ENCODE measurements around the gene STRN3.
"Not testable (repeated sequence)": the region's sequence is repeated elsewhere in the genome, so short reads cannot be mapped to it uniquely, and the experiment has no call there.

The STRN3 gene

GRCh38 chr14:30921305-30921704 lies 104.9 kb downstream of the STRN3 start:
- Histone ChIP-seq H3K9me3 (ENCODE audit: low read length) (no peaks in the 10 kb centered on the region), H3K36me3 (ENCODE audit: insufficient read depth, low read length) (peaks cover 6% of the 10 kb centered on the region), H3K9ac (ENCODE audit: low read length) (no peak overlapping the region), H3K27me3 (ENCODE audit: control insufficient read depth in 1 of 2, insufficient read depth in 2 of 2, low read length in 2 of 2) (no peaks in the 10 kb centered on the region), H3K4me1 (ENCODE audit: insufficient read depth, low read length) (no peaks in the 10 kb centered on the region), H3K27ac (ENCODE audit: low read depth, low read length) (no peak overlapping the region), H3K4me3 (ENCODE audit: low read depth in 1 of 2, low read length in 2 of 2) (no peak overlapping the region)

- H3K27me3 ChIP-seq (ENCODE audit: control insufficient read depth in 1 of 2, insufficient read depth in 2 of 2, low read length in 2 of 2) = no peaks in the 10 kb centered on the region
- no peaks in the 10 kb centered on the region for H3K9me3 ChIP-seq (ENCODE audit: low read length)
- no peaks in the 10 kb centered on the region for H3K4me1 ChIP-seq (ENCODE audit: insufficient read depth, low read length)
- H3K27ac ChIP-seq (ENCODE audit: low read depth, low read length) = no peak overlapping the region
- H3K9ac ChIP-seq (ENCODE audit: low read length) = no peak overlapping the region
- H3K36me3 ChIP-seq (ENCODE audit: insufficient read depth, low read length) = peaks cover 11% of the 10 kb centered on the region
- H3K4me3 ChIP-seq (ENCODE audit: low read depth in 1 of 2, low read length in 2 of 2) = no peak overlapping the region
Measured at GRCh38 chr14:30915596-30915995, 110.6 kb downstream of the STRN3 start.

GRCh38 chr14:30914812-30915211 lies 111.4 kb downstream of the STRN3 start:
- Histone ChIP-seq H3K9ac (ENCODE audit: low read length) (no peak overlapping the region), H3K36me3 (ENCODE audit: insufficient read depth, low read length) (peaks cover 16% of the 10 kb centered on the region), H3K9me3 (ENCODE audit: low read length) (no peaks in the 10 kb centered on the region), H3K27ac (ENCODE audit: low read depth, low read length) (no peak overlapping the region), H3K4me1 (ENCODE audit: insufficient read depth, low read length) (no peaks in the 10 kb centered on the region), H3K4me3 (ENCODE audit: low read depth in 1 of 2, low read length in 2 of 2) (no peak overlapping the region), H3K27me3 (ENCODE audit: control insufficient read depth in 1 of 2, insufficient read depth in 2 of 2, low read length in 2 of 2) (no peaks in the 10 kb centered on the region)

- no peaks in the 10 kb centered on the region for H3K4me1 ChIP-seq (ENCODE audit: insufficient read depth, low read length)
- H3K27ac ChIP-seq (ENCODE audit: low read depth, low read length) = no peak overlapping the region
- H3K36me3 ChIP-seq (ENCODE audit: insufficient read depth, low read length) = peaks cover 33% of the 10 kb centered on the region
- H3K27me3 ChIP-seq (ENCODE audit: control insufficient read depth in 1 of 2, insufficient read depth in 2 of 2, low read length in 2 of 2) = no peaks in the 10 kb centered on the region
- no peak overlapping the region for H3K9ac ChIP-seq (ENCODE audit: low read length)
- H3K4me3 ChIP-seq (ENCODE audit: low read depth in 1 of 2, low read length in 2 of 2) = no peak overlapping the region
- H3K9me3 ChIP-seq (ENCODE audit: low read length) = no peaks in the 10 kb centered on the region
Measured at GRCh38 chr14:30908826-30909225, 117.4 kb downstream of the STRN3 start.

GRCh38 chr14:30907659-30908057 lies 118.5 kb downstream of the STRN3 start:
- Histone ChIP-seq H3K4me1 (ENCODE audit: insufficient read depth, low read length) (no peaks in the 10 kb centered on the region), H3K27ac (ENCODE audit: low read depth, low read length) (no peak overlapping the region), H3K9me3 (ENCODE audit: low read length) (no peaks in the 10 kb centered on the region), H3K36me3 (ENCODE audit: insufficient read depth, low read length) (peaks cover 33% of the 10 kb centered on the region), H3K4me3 (ENCODE audit: low read depth in 1 of 2, low read length in 2 of 2) (no peak overlapping the region), H3K27me3 (ENCODE audit: control insufficient read depth in 1 of 2, insufficient read depth in 2 of 2, low read length in 2 of 2) (no peaks in the 10 kb centered on the region), H3K9ac (ENCODE audit: low read length) (no peak overlapping the region)

GRCh38 chr14:30906752-30907658 lies 119.2 kb downstream of the STRN3 start:
- no peak overlapping the region for H3K9ac ChIP-seq (ENCODE audit: low read length)
- H3K9me3 ChIP-seq (ENCODE audit: low read length) = no peaks in the 10 kb centered on the region
- H3K4me1 ChIP-seq (ENCODE audit: insufficient read depth, low read length) = no peaks in the 10 kb centered on the region
- no peak overlapping the region for H3K27ac ChIP-seq (ENCODE audit: low read depth, low read length)
- no peaks in the 10 kb centered on the region for H3K27me3 ChIP-seq (ENCODE audit: control insufficient read depth in 1 of 2, insufficient read depth in 2 of 2, low read length in 2 of 2)
- peaks cover 33% of the 10 kb centered on the region for H3K36me3 ChIP-seq (ENCODE audit: insufficient read depth, low read length)
- H3K4me3 ChIP-seq (ENCODE audit: low read depth in 1 of 2, low read length in 2 of 2) = no peak overlapping the region

- Histone ChIP-seq H3K36me3 (ENCODE audit: insufficient read depth, low read length) (peaks cover 9% of the 10 kb centered on the region), H3K4me1 (ENCODE audit: insufficient read depth, low read length) (no peaks in the 10 kb centered on the region)
Measured at GRCh38 chr14:30903285-30904124, 122.7 kb downstream of the STRN3 start.

GRCh38 chr14:30897121-30897520 lies 129.1 kb downstream of the STRN3 start:
- peaks cover 11% of the 10 kb centered on the region for H3K36me3 ChIP-seq (ENCODE audit: insufficient read depth, low read length)
- not testable (repeated sequence) for H3K9me3 ChIP-seq (ENCODE audit: low read length); H3K9ac ChIP-seq (ENCODE audit: low read length); H3K4me3 ChIP-seq (ENCODE audit: low read depth in 1 of 2, low read length in 2 of 2); H3K4me1 ChIP-seq (ENCODE audit: insufficient read depth, low read length); H3K27ac ChIP-seq (ENCODE audit: low read depth, low read length); H3K27me3 ChIP-seq (ENCODE audit: control insufficient read depth in 1 of 2, insufficient read depth in 2 of 2, low read length in 2 of 2)

More at GRCh38 chr14:30903285-30904124, 122.7 kb downstream of the STRN3 start:
- no peaks in the 10 kb centered on the region for H3K9me3 ChIP-seq (ENCODE audit: low read length)
- H3K4me3 ChIP-seq (ENCODE audit: low read depth in 1 of 2, low read length in 2 of 2) = no peak overlapping the region
- H3K27me3 ChIP-seq (ENCODE audit: control insufficient read depth in 1 of 2, insufficient read depth in 2 of 2, low read length in 2 of 2) = no peaks in the 10 kb centered on the region
- no peak overlapping the region for H3K9ac ChIP-seq (ENCODE audit: low read length)
- no peak overlapping the region for H3K27ac ChIP-seq (ENCODE audit: low read depth, low read length)

- Histone ChIP-seq H3K27me3 (ENCODE audit: control insufficient read depth in 1 of 2, insufficient read depth in 2 of 2, low read length in 2 of 2) (no peaks in the 10 kb centered on the region), H3K4me3 (ENCODE audit: low read depth in 1 of 2, low read length in 2 of 2) (no peak overlapping the region), H3K9ac (ENCODE audit: low read length) (no peak overlapping the region), H3K4me1 (ENCODE audit: insufficient read depth, low read length) (peaks cover 8% of the 10 kb centered on the region), H3K36me3 (ENCODE audit: insufficient read depth, low read length) (peaks cover 7% of the 10 kb centered on the region), H3K9me3 (ENCODE audit: low read length) (no peaks in the 10 kb centered on the region), H3K27ac (ENCODE audit: low read depth, low read length) (no peak overlapping the region)
Measured at GRCh38 chr14:30896435-30896834, 129.7 kb downstream of the STRN3 start.

- Histone ChIP-seq H3K36me3 (ENCODE audit: insufficient read depth, low read length) (peaks cover 5% of the 10 kb centered on the region), H3K9me3 (ENCODE audit: low read length) (no peaks in the 10 kb centered on the region), H3K4me1 (ENCODE audit: insufficient read depth, low read length) (peaks cover 8% of the 10 kb centered on the region), H3K27ac (ENCODE audit: low read depth, low read length) (no peak overlapping the region), H3K4me3 (ENCODE audit: low read depth in 1 of 2, low read length in 2 of 2) (no peak overlapping the region), H3K9ac (ENCODE audit: low read length) (no peak overlapping the region), H3K27me3 (ENCODE audit: control insufficient read depth in 1 of 2, insufficient read depth in 2 of 2, low read length in 2 of 2) (no peaks in the 10 kb centered on the region)
Measured at GRCh38 chr14:30894923-30895515, 131.2 kb downstream of the STRN3 start.

GRCh38 chr14:30893819-30894218 lies 132.4 kb downstream of the STRN3 start:
- Histone ChIP-seq H3K36me3 (ENCODE audit: insufficient read depth, low read length) (peaks cover 5% of the 10 kb centered on the region), H3K27ac (ENCODE audit: low read depth, low read length) (no peak overlapping the region), H3K4me1 (ENCODE audit: insufficient read depth, low read length) (peaks cover 8% of the 10 kb centered on the region), H3K9ac (ENCODE audit: low read length) (no peak overlapping the region), H3K9me3 (ENCODE audit: low read length) (no peaks in the 10 kb centered on the region), H3K4me3 (ENCODE audit: low read depth in 1 of 2, low read length in 2 of 2) (no peak overlapping the region), H3K27me3 (ENCODE audit: control insufficient read depth in 1 of 2, insufficient read depth in 2 of 2, low read length in 2 of 2) (no peaks in the 10 kb centered on the region)
